IMR-90 (cell line): Measurements from ENCODE around the gene LPIN1. TPM values are rescaled to one million over a fixed set of nuclear protein-coding genes. Genes with fewer than 3 reads are reported as not detected.

Source experiments
- ATAC-seq: fragments of 200-7000 bp; cut with Tn5 transposase; 2 replicates; pipeline ENCODE4 v1.9.1; 2020; ENCODE audit warnings: low read depth, mild to moderate bottlenecking, moderate library complexity
- BruUV-seq: library from RNA; stranded (reverse); fragments of 400-500 nt; replicated peaks from 2 replicates; lab custom pipeline; 2021; lab: Mats Ljungman, UMichigan
- CTCF ChIA-PET: fragments of 300-600 bp; formaldehyde crosslinking; extraction: SDS; loops from one replicate; lab custom pipeline; 2021; ENCODE audit warnings: antibody characterized with exemption; lab: Yijun Ruan, JAX
- POLR2A ChIA-PET: fragments of 300-600 bp; sonication (Branson Sonifier 250); formaldehyde crosslinking; loops from one replicate; lab custom pipeline; 2022; ENCODE audit warnings: antibody characterized with exemption; ENCODE audit not compliant: unreplicated experiment; lab: Charles Lee
- DNase-seq: peaks from one replicate; pipeline ENCODE4 v3.0.0; 2013
- H2AFZ ChIP-seq: replicated peaks from 2 replicates; pipeline ENCODE3; 2013; ENCODE audit warnings: low read length, mild to moderate bottlenecking; ENCODE audit not compliant: poor library complexity
- H2AK5ac ChIP-seq: 2 replicates; pipeline ENCODE4 v1.6.1; 2013; ENCODE audit warnings: low read depth, low read length, inconsistent platforms
- H2AK9ac ChIP-seq: replicated peaks from 2 replicates; pipeline ENCODE3; 2013; ENCODE audit warnings: mild to moderate bottlenecking, low read depth, low read length, moderate library complexity; ENCODE audit not compliant: poor library complexity
- H2BK120ac ChIP-seq: 2 replicates; pipeline ENCODE4 v1.6.1; 2013; ENCODE audit warnings: low read depth, low read length, inconsistent platforms
- H2BK15ac ChIP-seq: 3 replicates; pipeline ENCODE4 v1.6.1; 2013; ENCODE audit warnings: low read depth, low read length, inconsistent platforms
- H2BK20ac ChIP-seq: 2 replicates; pipeline ENCODE4 v1.6.1; 2013; ENCODE audit warnings: low read depth, mild to moderate bottlenecking, inconsistent platforms, low read length, moderate library complexity
- H2BK5ac ChIP-seq: 2 replicates; pipeline ENCODE4 v1.6.1; 2013; ENCODE audit warnings: mild to moderate bottlenecking, low read depth, low read length, inconsistent platforms; ENCODE audit not compliant: poor library complexity, severe bottlenecking
- H3K14ac ChIP-seq: replicated peaks from 2 replicates; pipeline ENCODE4 v1.6.1; 2013; ENCODE audit warnings: low read depth, low read length, inconsistent platforms
- H3K18ac ChIP-seq: 2 replicates; pipeline ENCODE4 v1.6.1; 2013; ENCODE audit warnings: low read depth, low read length, control low read depth
- H3K23ac ChIP-seq: 2 replicates; pipeline ENCODE4 v1.6.1; 2013; ENCODE audit warnings: low read depth, low read length, inconsistent platforms
- H3K27ac ChIP-seq: 2 replicates; pipeline ENCODE4 v1.5.1; 2013; ENCODE audit warnings: mild to moderate bottlenecking, control low read depth, low read length; ENCODE audit not compliant: insufficient read depth
- H3K27me3 ChIP-seq: 2 replicates; pipeline ENCODE4 v1.6.1; 2013; ENCODE audit warnings: low read length; ENCODE audit not compliant: control insufficient read depth, insufficient read depth
- H3K36me3 ChIP-seq: 2 replicates; pipeline ENCODE4 v1.6.1; 2013; ENCODE audit warnings: low read length, mixed read lengths; ENCODE audit not compliant: control insufficient read depth, insufficient read depth
- H3K4ac ChIP-seq: 2 replicates; pipeline ENCODE4 v1.6.1; 2013; ENCODE audit warnings: low read depth, low read length, inconsistent platforms
- H3K4me1 ChIP-seq: 2 replicates; pipeline ENCODE4 v1.6.1; 2013; ENCODE audit warnings: low read length, mixed read lengths; ENCODE audit not compliant: control insufficient read depth, insufficient read depth
- H3K4me2 ChIP-seq: 2 replicates; pipeline ENCODE4 v1.6.1; 2013; ENCODE audit warnings: low read depth, mild to moderate bottlenecking, control low read depth, low read length, moderate library complexity
- H3K4me3 ChIP-seq: 2 replicates; pipeline ENCODE4 v1.5.1; 2013; ENCODE audit warnings: low read depth, mild to moderate bottlenecking, control low read depth, low read length, moderate library complexity; ENCODE audit not compliant: insufficient read depth
- H3K56ac ChIP-seq: 2 replicates; pipeline ENCODE4 v1.6.1; 2013; ENCODE audit warnings: low read length, inconsistent platforms; ENCODE audit not compliant: insufficient read depth; ENCODE audit errors: extremely low read depth
- H3K79me1 ChIP-seq, 2 experiments: 2 replicates each; pipeline ENCODE4 v1.6.1; 2013; ENCODE audit warnings: low read length in 2 of 2, inconsistent platforms in 1 of 2, low read depth in 1 of 2
- H3K9ac ChIP-seq: 2 replicates; pipeline ENCODE4 v1.6.1; 2013; ENCODE audit warnings: low read depth, low read length, control low read depth
- H3K9me1 ChIP-seq: 2 replicates; pipeline ENCODE4 v1.6.1; 2013; ENCODE audit warnings: low read length, inconsistent platforms; ENCODE audit not compliant: insufficient read depth
- H3K9me3 ChIP-seq: 2 replicates; pipeline ENCODE4 v1.6.1; 2013; ENCODE audit warnings: low read length; ENCODE audit not compliant: control insufficient read depth, insufficient read depth
- H4K20me1 ChIP-seq: 2 replicates; pipeline ENCODE4 v1.6.1; 2013; ENCODE audit warnings: low read length, inconsistent platforms; ENCODE audit not compliant: insufficient read depth
- H4K5ac ChIP-seq: 2 replicates; pipeline ENCODE4 v1.6.1; 2013; ENCODE audit warnings: mild to moderate bottlenecking, low read depth, low read length, control low read depth
- H4K8ac ChIP-seq, 2 experiments: 2 replicates each; pipeline ENCODE4 v1.6.1; 2013; ENCODE audit warnings: low read depth in 2 of 2, low read length in 2 of 2, control low read depth in 1 of 2, inconsistent platforms in 1 of 2
- H4K91ac ChIP-seq: 2 replicates; pipeline ENCODE4 v1.6.1; 2013; ENCODE audit warnings: low read depth, low read length, inconsistent platforms; ENCODE audit not compliant: insufficient read depth
- BHLHE40 ChIP-seq: fragments of 150-350 bp; IDR thresholded peaks from 2 replicates; pipeline ENCODE4 v1.6.1; 2016; ENCODE audit warnings: mild to moderate bottlenecking, low read depth, low read length
- CEBPB ChIP-seq: IDR thresholded peaks from 2 replicates; pipeline ENCODE4 v1.6.1; 2012; ENCODE audit warnings: low read depth, low read length, improper control_type of control experiment
- CHD1 ChIP-seq: IDR thresholded peaks from 2 replicates; pipeline ENCODE4 v1.6.1; 2012; ENCODE audit warnings: low read depth, low read length, improper control_type of control experiment
- FOS ChIP-seq: fragments of 150-350 bp; IDR thresholded peaks from 2 replicates; pipeline ENCODE4 v1.6.1; 2016; ENCODE audit warnings: low read depth, low read length
- MAFK ChIP-seq: IDR thresholded peaks from 2 replicates; pipeline ENCODE4 v1.6.1; 2012; ENCODE audit warnings: low read depth, low read length, improper control_type of control experiment
- MAZ ChIP-seq: IDR thresholded peaks from 2 replicates; pipeline ENCODE4 v1.6.1; 2012; ENCODE audit warnings: low read depth, mild to moderate bottlenecking, low read length, improper control_type of control experiment, moderate library complexity, borderline replicate concordance
- MXI1 ChIP-seq: IDR thresholded peaks from 2 replicates; pipeline ENCODE4 v1.6.1; 2012; ENCODE audit warnings: low read depth, mild to moderate bottlenecking, low read length, moderate library complexity, borderline replicate concordance
- NFE2L2 ChIP-seq: fragments of 150-350 bp; IDR thresholded peaks from 2 replicates; pipeline ENCODE4 v1.6.1; 2016; ENCODE audit warnings: low read depth, mild to moderate bottlenecking, low read length
- POLR2A ChIP-seq: IDR thresholded peaks from 2 replicates; pipeline ENCODE4 v1.6.1; 2012; ENCODE audit warnings: mild to moderate bottlenecking, low read depth, low read length
- RAD21 ChIP-seq: IDR thresholded peaks from 2 replicates; pipeline ENCODE4 v1.6.1; 2012; ENCODE audit warnings: low read length, improper control_type of control experiment
- RCOR1 ChIP-seq: IDR thresholded peaks from 2 replicates; pipeline ENCODE4 v1.6.1; 2012; ENCODE audit warnings: mild to moderate bottlenecking, low read length, improper control_type of control experiment; ENCODE audit not compliant: insufficient replicate concordance
- RFX5 ChIP-seq: IDR thresholded peaks from 2 replicates; pipeline ENCODE4 v1.8.0; 2012; ENCODE audit warnings: low read depth, mild to moderate bottlenecking, low read length, moderate library complexity
- SMC3 ChIP-seq: fragments of 150-350 bp; IDR thresholded peaks from 2 replicates; pipeline ENCODE4 v1.6.1; 2016; ENCODE audit warnings: low read depth, mild to moderate bottlenecking, antibody characterized with exemption, low read length, moderate library complexity
- WGBS, 2 experiments: methylation state at CpG; one replicate each; pipeline versions ENCODE4 v1.1.5 to v1.1.7; 2013; ENCODE audit warnings: missing lambda C conversion rate in 2 of 2; ENCODE audit not compliant: insufficient read length in 1 of 2; ENCODE audit errors: extremely low coverage in 2 of 2; 5-methylcytosine and 5-hydroxymethylcytosine counted together
- dilution Hi-C: fragments of 300-500 bp; cut with HindIII; formaldehyde crosslinking; loops from one replicate; pipeline ENCODE4 v1.14.3; 2018; ENCODE audit warnings: low sequenced_read_pairs; ENCODE audit not compliant: unreplicated experiment
- in situ Hi-C: fragments of 300-500 bp; cut with MboI; formaldehyde crosslinking; loops from 3 replicates; pipeline ENCODE4 v1.14.3; 2019; ENCODE audit warnings: low sequenced_read_pairs, inconsistent platforms, mixed read lengths
- intact Hi-C: fragments of 100-400 bp; cut with micrococcal nuclease; formaldehyde crosslinking; loops from 2 replicates; pipeline ENCODE4 v1.10.0; 2022
- polyA plus RNA-seq, 3 experiments: library from polyadenylated mRNA; depleted of rRNA; stranded (reverse); fragments of >200 nt; gene quantifications; 2 replicates each; pipeline ENCODE4 v1.2.3, GENCODE V29; 2012; ENCODE audit warnings: low replicate concordance in 1 of 3
- total RNA-seq: library from RNA; depleted of rRNA; stranded (reverse); fragments of >200 nt; gene quantifications from 2 replicates; pipeline ENCODE4 v1.2.3, GENCODE V29; 2012
- TF ChIP-seq, protein P1 (sequence below): fragments of 150-350 bp; IDR thresholded peaks from 2 replicates; pipeline ENCODE4 v1.6.1; 2017; ENCODE audit warnings: mild to moderate bottlenecking, antibody characterized with exemption, low read length, low read depth
- TF ChIP-seq, protein P2 (sequence below): fragments of 150-350 bp; IDR thresholded peaks from 2 replicates; pipeline ENCODE4 v1.6.1; 2016; ENCODE audit warnings: low read depth, mild to moderate bottlenecking, low read length, moderate library complexity, borderline replicate concordance
- TF ChIP-seq, protein P3 (sequence below): conservative IDR thresholded peaks from 2 replicates; pipeline ENCODE4 v1.5.1; 2012; ENCODE audit warnings: mild to moderate bottlenecking, low read depth, low read length, improper control_type of control experiment

The LPIN1 gene
- total and polyA plus RNA-seq, 2 of the 4 experiments (the other 2 are of a cell fraction) = 21.3 to 25.1 TPM

DNA sequence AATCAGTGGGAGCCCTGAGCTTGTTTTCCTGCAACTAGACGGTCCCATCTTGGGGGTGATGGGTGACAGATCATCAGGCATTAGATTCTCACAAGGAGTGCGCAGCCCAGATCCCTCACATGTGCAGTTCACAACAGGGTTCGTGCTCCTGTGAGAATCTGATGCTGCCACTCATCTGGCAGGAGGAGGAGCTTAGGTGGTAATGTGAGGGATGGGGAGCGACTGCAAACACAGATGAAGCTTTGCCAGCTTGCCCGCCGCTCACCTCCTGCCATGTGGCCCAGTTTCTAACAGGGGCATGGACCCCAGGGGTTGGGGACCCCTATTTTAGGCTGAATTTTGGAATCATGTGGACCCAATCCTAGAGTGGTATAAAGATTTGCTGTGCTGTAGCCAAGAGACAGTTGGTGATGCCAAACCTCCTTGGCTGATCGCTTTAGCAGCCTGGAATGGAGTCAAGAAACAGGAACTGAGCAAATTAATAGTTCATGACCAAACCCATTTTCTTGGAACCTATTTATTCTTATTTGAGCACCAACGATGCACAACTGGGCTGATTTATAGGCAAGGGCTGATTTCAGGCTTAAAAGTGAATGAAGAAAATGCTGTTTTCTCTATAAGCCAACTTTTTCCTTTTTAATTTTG, 25.7 kb downstream of the LPIN1 start:
- Histone ChIP-seq H3K9ac (no peak overlapping the region), H4K5ac (no peak overlapping the region), H3K4me3 (no peak overlapping the region), H3K9me1 (peaks cover 4% of the 10 kb centered on the region), H3K14ac (no peak overlapping the region), H3K56ac (no peak overlapping the region), H3K23ac (no peak overlapping the region), H3K4me2 (no peak overlapping the region), H4K20me1 (no peaks in the 10 kb centered on the region), H4K91ac (no peak overlapping the region), H3K9me3 (no peaks in the 10 kb centered on the region), H3K27me3 (no peaks in the 10 kb centered on the region), H2AK5ac (no peak overlapping the region), H3K4me1 (peaks cover 7% of the 10 kb centered on the region), H3K79me1 (peaks cover 0 to 2% of the 10 kb centered on the region in 2 experiments; a peak in 1 of 4 replicates), H2AFZ (no peak overlapping the region), H3K18ac (no peak overlapping the region), H2BK5ac (no peak overlapping the region), H3K36me3 (peaks cover 35% of the 10 kb centered on the region), H2BK120ac (no peak overlapping the region), H2BK15ac (no peak overlapping the region), H4K8ac (no peak overlapping the region), H2AK9ac (no peak overlapping the region), H2BK20ac (no peak overlapping the region), H3K27ac (no peak overlapping the region), H3K4ac (no peak overlapping the region)
- no peak for ATAC-seq
- intact Hi-C loops (no loop called here), in situ Hi-C loops (loop anchor here (10.0 to 25.0 kb wide), 2 partner anchors 297 to 635 kb away; a partner anchor contains a TSS), dilution Hi-C loops (no loop called here)
- ChIA-PET CTCF (no interaction called here), POLR2A (no interaction called here)
- WGBS, 2 experiments = 93% methylated on average over 3 of the region's 8 CpGs; no CpG with 5 or more reads in 1 of the 2 experiments
- no peak for DNase-seq
- no peak for TF ChIP-seq MXI1
- TF ChIP-seq, protein P1, sequence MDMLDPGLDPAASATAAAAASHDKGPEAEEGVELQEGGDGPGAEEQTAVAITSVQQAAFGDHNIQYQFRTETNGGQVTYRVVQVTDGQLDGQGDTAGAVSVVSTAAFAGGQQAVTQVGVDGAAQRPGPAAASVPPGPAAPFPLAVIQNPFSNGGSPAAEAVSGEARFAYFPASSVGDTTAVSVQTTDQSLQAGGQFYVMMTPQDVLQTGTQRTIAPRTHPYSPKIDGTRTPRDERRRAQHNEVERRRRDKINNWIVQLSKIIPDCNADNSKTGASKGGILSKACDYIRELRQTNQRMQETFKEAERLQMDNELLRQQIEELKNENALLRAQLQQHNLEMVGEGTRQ = no peak
- no peak for TF ChIP-seq SMC3
- TF ChIP-seq RAD21 = no peak
- no peak for TF ChIP-seq POLR2A
- TF ChIP-seq, protein P2, sequence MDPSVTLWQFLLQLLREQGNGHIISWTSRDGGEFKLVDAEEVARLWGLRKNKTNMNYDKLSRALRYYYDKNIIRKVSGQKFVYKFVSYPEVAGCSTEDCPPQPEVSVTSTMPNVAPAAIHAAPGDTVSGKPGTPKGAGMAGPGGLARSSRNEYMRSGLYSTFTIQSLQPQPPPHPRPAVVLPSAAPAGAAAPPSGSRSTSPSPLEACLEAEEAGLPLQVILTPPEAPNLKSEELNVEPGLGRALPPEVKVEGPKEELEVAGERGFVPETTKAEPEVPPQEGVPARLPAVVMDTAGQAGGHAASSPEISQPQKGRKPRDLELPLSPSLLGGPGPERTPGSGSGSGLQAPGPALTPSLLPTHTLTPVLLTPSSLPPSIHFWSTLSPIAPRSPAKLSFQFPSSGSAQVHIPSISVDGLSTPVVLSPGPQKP = no peak
- no peak for TF ChIP-seq CEBPB
- TF ChIP-seq, protein P3, sequence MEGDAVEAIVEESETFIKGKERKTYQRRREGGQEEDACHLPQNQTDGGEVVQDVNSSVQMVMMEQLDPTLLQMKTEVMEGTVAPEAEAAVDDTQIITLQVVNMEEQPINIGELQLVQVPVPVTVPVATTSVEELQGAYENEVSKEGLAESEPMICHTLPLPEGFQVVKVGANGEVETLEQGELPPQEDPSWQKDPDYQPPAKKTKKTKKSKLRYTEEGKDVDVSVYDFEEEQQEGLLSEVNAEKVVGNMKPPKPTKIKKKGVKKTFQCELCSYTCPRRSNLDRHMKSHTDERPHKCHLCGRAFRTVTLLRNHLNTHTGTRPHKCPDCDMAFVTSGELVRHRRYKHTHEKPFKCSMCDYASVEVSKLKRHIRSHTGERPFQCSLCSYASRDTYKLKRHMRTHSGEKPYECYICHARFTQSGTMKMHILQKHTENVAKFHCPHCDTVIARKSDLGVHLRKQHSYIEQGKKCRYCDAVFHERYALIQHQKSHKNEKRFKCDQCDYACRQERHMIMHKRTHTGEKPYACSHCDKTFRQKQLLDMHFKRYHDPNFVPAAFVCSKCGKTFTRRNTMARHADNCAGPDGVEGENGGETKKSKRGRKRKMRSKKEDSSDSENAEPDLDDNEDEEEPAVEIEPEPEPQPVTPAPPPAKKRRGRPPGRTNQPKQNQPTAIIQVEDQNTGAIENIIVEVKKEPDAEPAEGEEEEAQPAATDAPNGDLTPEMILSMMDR = no peak
- no peak for TF ChIP-seq MAFK
- TF ChIP-seq RFX5 = no peak
- no peak for TF ChIP-seq FOS
- no peak for TF ChIP-seq BHLHE40
- no peak for TF ChIP-seq MAZ
- TF ChIP-seq NFE2L2 = no peak
- no peak for TF ChIP-seq CHD1
- TF ChIP-seq RCOR1 = no peak
- no TSS peak for BruUV-seq
